CD1c-positive myeloid dendritic cell (primary cell): Measurements from ENCODE around the gene GPS1.

Experiments used
- DNase-seq: peaks from one replicate; pipeline ENCODE4 v3.0.0-alpha.2; 2016; ENCODE audit errors: extremely low spot score

Gene GPS1

DNA sequence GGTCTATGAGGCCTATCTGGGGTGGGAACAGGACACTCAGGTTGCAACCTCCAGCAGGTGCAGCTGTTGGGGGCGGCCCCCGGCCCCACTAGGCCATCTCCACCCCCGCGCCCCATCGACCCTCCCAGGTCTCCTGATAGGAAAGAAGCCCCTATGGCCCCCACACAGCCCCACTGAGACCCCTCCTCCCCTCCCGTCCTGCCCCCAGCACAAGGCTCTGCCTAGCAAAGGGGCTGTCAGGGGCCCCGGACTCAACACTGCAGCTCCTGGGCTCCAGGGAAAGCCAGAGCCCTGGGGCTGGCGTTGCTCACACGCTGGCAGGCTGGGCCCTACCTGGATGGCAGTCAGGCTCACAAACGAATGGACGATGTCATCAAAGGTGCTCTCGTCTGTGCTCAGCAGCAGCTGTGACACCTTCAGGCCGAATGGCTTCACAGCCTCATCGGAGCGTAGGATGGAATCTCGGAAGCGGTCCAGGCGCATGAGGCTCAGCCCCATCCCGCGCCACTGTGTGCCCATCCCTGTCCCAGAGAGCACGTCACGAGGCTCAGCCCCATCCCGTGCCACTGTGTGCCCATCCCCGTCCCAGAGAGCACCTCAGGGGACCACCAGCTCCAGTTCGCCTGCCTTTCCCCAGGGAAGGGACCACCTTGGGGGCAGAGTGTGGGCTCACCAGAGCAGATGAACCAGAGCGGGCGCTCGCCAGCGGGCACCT lies 39.0 kb downstream of the GPS1 start:
- no peak for DNase-seq

- no peak for DNase-seq
These were observed 39.8 kb downstream of the GPS1 start for GRCh38 chr17:82091264-82092066.

DNA sequence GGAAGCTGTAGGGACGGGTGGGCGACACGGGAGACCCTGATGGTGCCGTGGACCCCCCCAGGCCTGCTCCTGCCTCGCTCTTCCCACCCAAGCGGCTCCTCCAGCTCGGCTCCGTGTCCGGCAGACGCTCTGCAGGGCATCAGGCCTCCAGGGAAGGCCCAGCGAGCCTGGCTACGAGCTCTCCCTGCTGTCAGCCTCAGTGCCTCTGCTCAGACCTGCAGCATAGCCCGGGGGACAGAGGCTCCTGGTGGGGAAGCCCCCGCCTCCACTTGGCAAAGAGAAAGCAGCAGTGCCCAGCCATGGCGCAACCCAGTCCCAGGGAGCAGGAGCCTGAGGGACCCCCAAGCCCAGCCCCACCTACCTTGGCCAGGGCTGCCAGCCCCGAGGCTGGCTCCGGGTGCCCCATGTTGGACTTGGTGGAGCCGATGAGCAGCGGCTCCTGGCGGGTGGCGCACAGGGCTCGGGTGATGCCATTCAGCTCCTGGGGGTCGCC lies 40.4 kb downstream of the GPS1 start:
- DNase-seq, result no peak

GRCh38 chr17:82092628-82092994 lies 40.9 kb downstream of the GPS1 start:
- DNase-seq, result no peak

DNA sequence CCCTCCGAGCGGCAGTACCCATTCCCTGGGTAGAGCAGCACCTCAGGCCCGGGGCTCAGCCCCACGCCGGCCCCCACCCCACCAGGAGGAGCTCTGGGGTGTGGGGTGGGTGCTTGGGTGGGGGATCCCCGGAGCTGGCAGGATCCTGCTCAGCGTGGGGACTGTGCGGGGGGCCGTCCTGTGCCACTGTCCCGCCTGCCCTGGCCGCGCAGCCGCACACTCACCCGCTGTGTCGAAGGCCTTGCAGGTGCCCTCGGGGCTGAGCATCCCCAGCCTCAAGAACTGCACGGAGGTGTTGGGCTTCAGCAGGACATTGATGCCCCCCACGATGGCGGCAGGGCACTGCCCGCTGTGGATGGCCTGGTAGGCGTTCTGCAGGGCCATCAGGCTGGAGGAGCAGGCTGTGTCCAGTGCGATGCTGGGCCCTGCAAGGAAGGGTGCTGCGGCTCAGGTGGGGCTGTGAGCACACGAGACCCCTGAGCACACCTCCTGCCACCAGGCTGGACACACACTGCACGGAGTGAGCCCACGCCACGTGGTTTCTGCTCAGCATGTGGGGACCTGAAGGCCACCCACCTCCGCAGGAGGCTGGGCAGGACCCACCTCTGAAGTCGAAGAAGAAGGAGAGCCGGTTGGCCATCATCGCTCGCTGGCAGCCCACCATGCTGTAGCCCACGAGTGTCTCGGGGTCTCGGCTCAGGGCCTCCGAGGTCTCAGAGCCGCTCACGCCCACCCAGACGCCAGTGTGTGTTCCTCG lies 41.5 kb downstream of the GPS1 start:
- no peak for DNase-seq

DNA sequence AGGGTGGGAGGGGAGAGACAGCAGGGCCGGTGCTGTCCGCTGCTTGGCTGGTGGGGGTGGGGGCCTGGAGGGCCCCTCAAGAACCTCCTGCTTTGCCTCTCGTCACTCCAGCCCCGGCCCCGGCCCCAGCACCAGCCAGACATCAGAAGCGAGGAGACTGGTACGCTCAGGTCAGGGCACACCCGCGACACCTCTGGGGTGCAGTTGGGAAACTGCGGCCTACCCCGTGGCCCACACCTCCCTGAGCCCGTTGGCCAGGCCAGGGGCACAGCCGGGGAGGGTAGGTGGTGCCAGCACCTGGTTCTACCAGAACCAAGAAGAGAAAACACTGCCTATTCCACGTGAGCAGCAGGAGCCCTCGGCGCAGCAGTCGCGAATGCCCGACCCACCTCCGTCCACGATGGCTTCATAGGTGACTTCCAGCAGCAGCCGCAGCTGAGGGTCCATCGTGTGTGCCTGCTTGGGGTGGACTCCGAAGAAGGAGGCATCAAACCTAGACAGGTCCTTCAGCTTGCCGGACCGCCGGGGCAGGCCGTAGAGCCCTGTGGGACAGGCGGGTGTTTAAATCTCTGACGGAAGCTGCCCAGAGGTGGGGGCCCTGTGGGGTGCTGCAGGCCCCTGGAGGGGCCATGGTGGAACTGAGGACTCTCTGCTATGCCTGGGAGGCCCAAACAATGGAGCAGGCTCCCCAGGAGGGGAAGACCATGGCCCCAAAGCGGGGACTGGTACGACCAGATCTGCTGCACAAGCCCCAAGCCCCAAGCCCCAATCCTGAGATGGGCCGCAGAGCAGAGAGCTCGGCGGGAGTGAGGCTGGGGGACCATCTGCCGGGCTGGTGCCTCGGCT lies 43.5 kb downstream of the GPS1 start:
- no peak for DNase-seq

DNA sequence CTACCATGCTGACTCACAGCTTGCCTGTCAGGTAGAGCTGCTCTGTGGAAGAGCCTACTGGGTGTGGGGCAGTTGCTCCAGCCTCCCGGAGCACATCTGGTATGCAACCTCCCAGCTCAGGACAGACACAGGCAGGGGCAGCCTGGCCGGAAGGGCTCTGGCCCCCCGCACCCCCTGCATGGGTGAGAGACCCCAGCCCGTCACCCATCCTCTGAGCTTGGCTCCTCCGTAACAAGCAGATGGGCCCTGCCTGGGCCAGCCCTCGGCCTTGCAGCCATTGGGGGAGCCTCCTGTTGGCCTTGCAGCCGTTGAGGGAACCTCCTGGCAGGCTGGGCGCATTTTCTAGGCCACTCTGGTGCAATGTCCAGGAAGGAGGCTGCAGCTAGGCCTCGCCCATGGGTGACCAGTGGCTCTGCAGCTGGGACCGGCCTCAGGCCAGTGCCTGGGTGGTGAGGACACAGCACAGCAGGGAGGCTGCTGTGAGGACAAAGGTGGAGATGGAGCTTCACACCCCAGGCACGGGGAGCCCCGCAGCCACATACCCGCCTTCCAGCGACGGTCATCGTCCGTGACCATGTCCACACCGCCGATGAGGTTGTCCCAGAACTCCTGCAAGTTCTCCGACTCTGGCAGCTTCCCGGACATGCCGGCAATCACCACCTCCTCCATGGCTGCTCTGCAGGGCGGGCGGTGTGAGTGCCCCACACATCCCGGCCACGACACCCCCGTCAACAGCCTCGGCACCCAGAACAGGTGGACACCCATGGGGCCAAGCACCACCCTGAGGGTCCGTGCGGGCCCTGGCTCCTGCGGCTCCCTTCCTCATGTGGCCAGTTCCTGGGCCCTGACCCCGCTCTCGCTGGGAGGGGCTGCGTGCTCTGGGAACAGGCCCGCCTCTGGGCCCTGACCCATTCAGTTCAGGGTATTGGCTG lies 44.3 kb downstream of the GPS1 start:
- DNase-seq, result no peak

- no peak for DNase-seq
These were observed 45.0 kb downstream of the GPS1 start for GRCh38 chr17:82096709-82097183.

DNA sequence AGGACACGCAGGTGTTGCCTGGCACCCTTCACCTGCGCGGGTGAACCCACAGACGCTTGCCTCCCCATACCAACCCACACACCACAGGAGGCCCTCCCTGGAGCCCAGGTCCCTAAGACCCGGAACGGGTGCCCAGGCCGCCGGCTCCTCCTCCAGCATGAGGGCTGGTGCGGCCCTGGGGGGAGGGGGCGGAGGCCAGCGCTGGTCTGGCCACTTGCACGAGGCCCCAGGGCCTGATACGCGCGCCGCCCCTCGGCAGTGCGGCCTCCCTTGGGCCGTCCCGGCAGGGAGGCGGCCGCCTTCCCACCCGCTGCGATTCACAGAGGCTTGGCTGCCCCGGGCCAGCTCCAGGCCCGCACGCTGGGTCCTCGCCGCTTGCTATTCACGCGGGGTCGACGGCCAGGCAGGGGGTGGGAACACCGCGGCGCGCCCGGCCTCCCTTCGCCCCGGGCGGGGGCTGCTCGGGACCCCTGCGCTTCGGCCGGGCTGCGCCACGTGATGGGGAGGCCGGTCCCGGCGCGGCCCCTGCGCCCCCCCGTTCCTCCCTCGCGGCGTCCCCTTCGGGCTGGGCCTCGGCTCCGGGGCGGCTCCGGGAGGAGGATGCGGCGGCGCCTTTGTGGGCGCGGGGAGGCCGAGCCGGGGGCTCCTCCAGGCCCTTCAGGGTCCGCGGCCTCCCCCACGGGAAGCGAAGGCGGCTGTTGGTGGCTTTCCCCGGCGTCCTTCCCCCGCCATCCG lies 45.7 kb downstream of the GPS1 start:
- DNase-seq, result peak; percentile 34

GRCh38 chr17:82097919-82098168 lies 46.1 kb downstream of the GPS1 start:
- DNase-seq, result no peak

DNA sequence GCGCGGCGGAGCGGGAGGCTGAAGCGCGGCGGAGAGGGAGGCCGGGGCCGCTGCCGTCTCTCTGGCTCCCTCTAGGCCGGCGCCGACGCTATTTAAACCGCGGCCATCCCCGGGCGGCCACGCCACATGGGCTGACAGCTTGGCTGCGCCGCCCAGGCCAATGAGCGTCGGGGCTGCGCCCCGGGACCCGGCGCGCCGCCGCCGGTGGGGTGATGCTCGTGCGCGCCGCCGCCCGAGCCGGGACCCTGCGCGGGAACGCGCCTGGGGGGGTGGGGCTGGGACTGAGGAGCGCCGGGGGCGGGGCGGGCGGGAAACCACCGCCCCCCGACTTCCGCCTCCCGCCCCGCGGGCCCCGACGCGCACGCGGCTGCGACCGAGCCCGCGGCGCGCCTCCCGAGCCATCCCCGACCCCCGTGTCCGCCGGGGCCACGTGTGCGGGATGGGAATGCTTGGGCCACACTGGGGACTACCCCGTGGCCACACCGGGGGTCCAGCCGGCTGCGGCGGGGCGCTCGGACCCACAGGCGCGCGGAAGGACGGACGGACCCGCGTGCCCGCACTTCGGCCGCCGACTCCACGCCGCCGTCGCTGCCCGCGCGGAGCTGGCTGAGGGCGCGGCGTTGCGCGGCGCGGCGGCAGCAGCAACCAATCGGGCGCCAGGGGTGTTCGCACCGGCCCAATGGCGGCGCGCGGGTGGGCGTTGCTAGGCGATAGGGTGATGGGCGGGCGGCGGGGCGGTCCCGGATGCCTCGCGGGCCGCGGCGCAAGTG lies 46.7 kb downstream of the GPS1 start, which contains the start of gene FASN:
Gene FASN (minus strand): TSS at position 68 of the 770 bp plus-strand sequence. CDS start 1,791 bp downstream, outside the sequence.
- DNase-seq, result peak; percentile 97

GRCh38 chr17:82098939-82099763 lies 47.5 kb downstream of the GPS1 start:
- peak; percentile 13 for DNase-seq

DNA sequence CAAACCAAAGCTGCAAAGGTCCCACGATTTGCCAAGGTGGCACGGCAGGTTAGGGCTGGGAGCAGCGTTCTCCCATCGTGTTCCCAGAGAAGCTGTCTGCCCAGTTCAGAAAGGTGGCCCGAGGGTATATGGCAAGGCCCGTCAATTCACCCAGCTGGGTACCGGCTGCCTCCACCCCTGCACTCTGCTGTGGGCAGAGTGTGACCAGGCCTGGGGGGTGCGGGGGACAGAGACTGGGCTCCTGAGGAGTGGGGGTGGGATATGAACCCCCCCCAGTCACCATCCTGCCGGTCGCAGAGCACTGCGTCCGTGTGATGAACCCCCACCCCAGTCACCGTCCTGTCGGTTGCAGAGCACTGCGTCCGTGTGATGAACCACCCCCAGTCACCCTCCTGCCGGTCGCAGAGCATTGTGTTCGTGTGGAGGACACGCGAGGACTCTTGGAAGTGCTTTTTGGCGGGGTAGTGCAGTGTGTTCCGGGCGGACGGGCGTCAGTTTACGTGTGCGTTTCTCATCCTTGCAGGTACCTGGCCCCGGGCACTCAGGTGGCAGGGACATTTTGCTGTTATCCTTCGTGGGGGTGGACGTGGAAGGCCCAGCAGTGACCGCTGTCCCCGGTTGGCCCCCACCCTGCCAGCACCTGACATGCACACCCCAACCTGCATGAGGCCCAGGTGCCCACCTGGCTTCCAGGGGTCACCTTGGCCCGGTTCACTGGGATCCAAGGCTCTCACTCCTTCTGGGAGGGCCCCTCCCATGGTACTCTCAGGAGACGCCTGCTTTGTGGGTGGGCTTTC lies 49.0 kb downstream of the GPS1 start:
- no peak for DNase-seq

DNA sequence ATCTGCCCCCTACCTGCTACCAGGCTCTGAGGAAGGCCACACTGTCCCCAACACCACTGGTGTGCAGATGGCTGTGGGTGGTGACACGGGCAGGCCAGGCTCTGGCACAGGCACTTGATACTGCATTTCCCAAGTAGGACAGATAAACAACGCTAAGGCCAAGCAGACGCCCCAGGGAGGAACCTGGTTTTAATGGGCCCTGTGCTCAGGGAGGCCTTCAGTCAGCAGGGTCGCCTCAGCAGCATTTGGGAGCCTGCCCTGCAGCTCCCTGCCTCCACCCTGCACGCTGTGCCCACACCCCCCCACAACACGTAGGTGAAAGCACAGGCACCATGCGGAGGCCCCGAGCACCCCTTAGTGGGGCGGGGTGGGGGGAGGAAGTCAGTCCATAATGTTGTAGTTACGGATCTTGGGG lies 49.6 kb downstream of the GPS1 start:
- no peak for DNase-seq

- DNase-seq, result no peak
These were observed 50.3 kb downstream of the GPS1 start for GRCh38 chr17:82101767-82102679.
